ENCODE measurements around the gene PRICKLE2. TPM values are rescaled to one million over a fixed set of nuclear protein-coding genes. Genes with fewer than 3 reads are reported as not detected.

PRICKLE2 gene
- total RNA-seq, 1 donor from 2014 or later = 49.3 TPM

DNA sequence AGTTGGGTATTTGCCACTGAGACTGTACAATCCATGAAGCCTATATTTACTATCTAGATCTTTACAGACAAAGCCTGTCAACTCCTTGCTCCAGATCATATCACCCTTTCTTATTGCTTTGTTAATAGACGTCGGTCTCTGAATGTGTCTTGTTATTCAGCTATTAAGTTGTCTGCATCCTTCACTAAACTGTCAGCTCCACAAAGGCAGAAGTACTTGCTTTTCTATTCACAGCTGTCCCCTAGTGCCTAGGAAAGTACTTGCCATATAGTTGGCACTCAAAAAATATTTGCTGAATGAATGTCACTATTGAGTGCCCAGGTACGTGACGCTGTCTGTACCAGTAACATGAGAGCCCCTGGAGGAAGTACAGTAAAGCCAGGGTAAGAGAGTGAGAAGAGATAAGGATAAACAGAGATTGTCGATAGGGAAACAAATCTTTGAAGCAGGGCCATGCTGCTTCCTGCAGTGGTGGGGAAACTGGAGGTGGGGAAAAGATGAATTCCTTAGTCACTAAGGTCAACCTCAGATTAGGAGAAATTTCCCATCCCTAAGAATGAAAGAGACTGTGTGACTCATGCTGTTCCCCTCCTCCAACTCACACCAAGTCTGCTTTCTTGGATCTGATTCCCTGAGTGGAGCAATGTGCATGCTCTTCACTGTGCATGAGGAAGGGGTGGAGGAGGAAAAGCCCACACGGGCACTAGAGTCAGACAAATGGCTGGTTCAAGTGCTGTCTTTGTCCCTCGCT lies 36.3 kb downstream of the PRICKLE2 start:
- DNase-seq = peak; percentile 51

DNA sequence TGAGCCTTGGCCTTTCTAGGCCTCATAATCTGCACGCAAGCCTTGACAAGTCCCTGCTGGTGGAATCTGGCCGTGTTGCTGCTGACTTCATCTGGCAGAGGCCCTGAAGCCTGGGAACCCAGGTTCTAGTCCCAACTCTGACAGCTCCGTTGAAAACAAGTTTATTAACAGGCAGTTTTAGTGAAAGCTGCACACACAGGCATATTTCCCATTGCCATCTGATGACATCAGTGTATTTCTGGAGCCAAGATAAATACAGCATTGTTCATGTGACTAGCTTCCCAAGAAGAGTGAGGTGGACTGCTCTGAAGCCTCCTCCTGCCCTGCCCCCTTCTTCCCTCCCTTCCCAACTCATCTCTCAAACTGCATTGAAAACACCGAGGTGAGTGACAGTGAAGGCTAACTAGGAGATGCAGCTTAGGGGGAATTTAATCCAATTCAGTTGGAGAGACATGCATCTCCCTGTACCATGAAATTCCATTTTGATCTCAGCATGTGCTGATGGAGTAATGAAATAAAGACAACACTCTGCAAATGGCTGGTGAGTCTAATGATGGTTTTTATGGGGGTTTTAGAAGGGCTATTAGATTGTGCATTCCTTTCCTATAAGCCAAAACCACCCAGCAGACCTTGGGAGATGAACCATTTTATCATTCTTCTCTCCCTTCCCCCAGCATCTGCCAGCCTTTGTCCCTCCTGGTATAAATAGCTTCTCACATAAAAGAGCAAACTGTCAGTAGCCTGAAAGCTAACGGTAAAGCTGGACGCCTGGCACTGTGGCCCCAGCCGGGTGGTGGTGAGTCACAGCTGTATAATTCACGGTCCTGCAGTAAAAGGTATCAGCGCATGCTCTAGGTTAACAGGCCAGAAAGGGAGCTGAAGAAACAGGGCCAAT lies 38.0 kb downstream of the PRICKLE2 start:
- DNase-seq = peak; percentile 92

- no peak for DNase-seq
Observed at GRCh38 chr3:64186667-64187064, 38.6 kb downstream of the PRICKLE2 start.

GRCh38 chr3:64185436-64185835 lies 39.8 kb downstream of the PRICKLE2 start:
- no peak for DNase-seq

GRCh38 chr3:64184621-64185020 lies 40.6 kb downstream of the PRICKLE2 start:
- DNase-seq = no peak

- DNase-seq = no peak
Observed at GRCh38 chr3:64179860-64180259, 45.4 kb downstream of the PRICKLE2 start.

DNA sequence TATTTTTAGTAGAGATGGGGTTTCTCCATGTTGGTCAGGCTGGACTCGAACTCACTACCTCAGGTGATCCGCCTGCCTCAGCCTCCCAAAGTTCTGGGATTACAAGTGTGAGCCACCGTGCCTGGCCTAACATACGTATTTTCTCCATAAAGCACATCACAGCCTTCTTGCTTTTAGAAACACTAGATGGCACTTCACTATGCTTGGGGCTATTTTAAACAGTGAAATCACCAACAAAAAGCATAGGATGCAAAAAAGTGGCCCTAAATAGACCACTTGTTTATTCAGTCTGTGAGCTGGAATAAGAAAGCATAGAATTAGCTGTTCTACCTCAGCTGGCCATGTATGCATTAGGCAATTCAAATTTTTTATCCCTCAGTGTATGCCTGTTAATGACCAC lies 46.0 kb downstream of the PRICKLE2 start:
- no peak for DNase-seq

DNA sequence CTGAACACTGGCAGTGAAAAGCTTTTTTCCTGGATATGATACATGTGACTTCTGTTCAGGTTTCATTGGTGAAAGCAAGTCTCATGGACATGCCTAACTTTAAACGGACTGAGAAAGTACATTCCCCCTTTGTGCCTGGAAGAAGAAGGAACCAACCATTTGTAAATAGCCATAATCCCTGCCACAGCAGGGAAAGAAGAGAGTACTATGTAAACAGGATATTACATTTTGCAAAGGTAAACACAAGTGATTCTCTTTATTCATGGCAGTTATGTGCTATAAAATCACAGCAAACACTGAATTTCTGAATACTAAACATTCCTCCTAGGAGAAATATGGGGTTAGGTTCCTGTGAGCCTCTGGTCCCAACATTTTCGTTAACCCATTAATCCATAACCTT lies 46.8 kb downstream of the PRICKLE2 start:
- no peak for DNase-seq

DNA sequence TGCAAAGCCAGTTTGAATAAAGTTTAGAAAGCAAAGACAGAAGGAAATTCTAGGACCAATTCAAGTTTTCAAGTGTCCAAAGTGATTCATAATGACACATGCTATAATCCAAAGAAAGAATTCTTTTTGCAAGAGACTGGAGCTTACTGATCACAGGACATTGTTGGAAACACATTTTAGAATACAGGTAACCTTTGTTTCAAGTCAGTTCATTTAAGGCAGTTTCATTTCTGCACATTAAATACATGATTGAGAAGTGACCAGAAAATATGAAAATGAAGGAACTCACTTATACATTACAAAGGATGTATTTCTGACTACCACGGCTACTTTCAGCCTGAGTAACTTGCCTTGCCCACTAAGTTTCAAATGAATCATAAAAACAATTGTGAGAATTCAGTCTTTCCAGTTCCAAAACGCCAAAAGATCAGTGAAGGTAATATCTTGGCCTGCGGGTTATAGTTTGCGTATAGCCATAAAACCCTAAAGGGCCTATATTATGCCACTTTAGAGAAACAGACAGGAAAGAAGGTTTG lies 48.7 kb downstream of the PRICKLE2 start:
- DNase-seq = no peak

DNA sequence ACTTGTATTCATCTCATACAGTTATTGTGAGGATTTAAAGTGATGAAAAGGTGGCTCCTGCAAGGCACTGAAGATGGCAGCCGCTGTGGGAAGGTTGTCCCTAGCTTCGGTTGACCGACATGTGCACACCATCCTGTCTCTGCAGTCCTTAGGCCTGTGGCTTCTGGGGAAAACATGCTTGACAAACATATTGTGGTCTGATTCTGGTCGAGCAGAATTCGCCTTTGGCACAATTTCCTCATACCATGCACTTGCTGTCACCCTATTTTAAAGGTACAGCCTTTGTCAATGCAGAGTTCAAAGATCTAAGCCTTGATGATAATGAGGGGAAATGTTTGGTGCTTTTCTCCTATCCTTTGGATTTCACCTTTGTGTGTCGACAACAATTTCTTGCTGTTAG lies 50.9 kb downstream of the PRICKLE2 start:
- no peak for DNase-seq

GRCh38 chr3:64173563-64173962 lies 51.7 kb downstream of the PRICKLE2 start:
- no peak for DNase-seq

GRCh38 chr3:64170270-64170669 lies 55.0 kb downstream of the PRICKLE2 start:
- no peak for DNase-seq

DNA sequence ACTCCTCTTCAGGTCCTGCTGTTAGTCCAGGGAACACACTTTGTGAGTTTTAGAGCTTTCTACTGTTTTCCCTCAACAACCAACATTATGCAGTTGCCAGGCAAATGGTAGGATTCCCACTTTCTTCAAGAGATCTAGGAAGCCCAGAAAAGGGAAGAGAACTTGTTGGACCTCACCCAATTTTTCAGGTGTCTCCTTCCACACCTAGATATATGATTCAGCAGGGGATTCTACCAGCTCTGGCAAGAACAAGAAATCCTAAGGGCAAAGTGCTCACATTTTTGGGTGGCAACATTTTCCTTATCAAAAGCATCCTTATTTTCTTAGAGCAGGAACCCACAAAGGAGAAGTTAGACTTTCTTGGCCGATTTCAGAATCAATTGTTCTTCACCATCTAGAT lies 57.4 kb downstream of the PRICKLE2 start:
- no peak for DNase-seq

GRCh38 chr3:64167351-64167750 lies 57.9 kb downstream of the PRICKLE2 start:
- DNase-seq = peak; percentile 56

DNA sequence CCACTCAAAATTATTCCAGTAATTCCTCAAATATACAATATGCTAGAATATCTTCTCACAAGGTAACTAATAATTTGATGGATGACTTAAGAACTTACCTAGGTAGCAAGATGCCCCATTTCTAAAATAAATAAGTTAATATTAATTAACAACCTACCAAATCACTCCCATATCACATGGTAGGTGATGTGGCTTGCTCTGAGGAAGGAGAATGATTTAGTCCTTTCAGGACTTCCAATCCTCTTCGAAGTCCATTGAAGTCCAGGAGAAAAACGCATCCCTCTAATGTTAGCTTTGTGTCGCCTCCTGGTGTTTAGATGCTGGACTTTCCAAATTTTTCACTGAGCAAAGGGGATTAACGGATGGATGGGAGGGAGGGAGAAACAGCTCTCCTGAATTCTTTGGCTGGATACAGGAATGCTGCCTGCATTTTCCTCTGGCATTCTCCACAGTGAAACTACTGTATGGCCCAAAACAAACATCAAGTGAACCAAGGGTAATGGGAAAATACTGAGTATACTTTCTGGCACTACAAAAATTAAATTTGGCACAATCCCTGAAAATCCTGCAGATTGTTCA lies 58.6 kb downstream of the PRICKLE2 start:
- DNase-seq = peak; percentile 69

- DNase-seq = no peak
Observed at GRCh38 chr3:64164349-64164748, 60.9 kb downstream of the PRICKLE2 start.

DNA sequence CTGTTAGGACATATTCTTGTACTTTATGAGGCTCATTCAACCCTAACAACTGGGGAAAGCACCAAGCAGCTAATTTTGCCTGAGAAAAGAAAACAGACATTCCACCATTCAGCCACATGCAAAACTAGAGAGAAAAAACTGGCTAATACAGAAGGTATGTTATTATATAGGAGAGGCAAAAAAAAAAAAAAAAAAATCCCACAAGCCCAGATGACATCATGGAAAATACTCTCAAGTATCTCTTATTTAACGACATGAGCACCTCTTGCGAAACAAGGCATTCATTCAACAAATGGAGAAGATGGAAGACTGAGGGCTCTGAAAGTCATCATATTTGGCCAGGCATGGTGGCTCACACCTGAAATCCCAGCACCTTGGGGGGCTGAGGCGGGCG lies 61.5 kb downstream of the PRICKLE2 start:
- DNase-seq = peak; percentile 69

DNA sequence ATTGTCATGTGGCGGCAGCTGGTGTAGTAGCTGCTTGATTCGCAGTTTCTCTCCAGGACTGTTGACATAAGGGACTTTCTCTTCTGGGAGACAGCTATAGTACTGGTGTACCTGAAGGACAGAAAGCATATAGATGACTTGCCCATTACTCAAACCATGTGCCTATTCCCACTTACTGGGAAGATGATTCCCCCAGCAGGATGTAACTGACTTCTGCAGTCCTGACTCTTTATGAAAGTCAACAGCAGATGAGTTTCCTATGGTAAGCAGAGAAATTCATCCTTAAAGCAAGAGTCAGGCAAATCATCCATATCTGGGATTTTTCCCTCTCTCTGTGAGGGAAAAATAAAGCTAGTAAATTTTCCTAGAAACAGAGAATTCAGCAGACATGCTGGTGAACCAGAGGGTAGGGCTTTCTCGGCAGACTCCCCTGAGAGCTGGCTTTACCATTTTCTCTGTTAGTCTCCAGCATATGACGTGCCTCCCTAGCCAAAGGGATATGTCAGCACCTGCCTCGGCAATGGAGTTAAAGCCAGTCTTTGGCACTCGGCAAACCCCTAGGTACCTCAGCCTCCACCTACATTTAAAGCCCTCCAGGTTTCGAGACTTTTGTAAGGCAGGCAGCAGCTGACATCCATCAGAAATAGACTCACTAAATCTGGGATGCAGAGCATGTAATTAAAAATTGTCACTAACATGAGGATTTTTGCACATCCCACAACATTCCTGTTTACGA lies 62.1 kb downstream of the PRICKLE2 start:
- DNase-seq = peak; percentile 44

GRCh38 chr3:64161481-64161952 lies 63.7 kb downstream of the PRICKLE2 start:
- peak; percentile 67 for DNase-seq

DNA sequence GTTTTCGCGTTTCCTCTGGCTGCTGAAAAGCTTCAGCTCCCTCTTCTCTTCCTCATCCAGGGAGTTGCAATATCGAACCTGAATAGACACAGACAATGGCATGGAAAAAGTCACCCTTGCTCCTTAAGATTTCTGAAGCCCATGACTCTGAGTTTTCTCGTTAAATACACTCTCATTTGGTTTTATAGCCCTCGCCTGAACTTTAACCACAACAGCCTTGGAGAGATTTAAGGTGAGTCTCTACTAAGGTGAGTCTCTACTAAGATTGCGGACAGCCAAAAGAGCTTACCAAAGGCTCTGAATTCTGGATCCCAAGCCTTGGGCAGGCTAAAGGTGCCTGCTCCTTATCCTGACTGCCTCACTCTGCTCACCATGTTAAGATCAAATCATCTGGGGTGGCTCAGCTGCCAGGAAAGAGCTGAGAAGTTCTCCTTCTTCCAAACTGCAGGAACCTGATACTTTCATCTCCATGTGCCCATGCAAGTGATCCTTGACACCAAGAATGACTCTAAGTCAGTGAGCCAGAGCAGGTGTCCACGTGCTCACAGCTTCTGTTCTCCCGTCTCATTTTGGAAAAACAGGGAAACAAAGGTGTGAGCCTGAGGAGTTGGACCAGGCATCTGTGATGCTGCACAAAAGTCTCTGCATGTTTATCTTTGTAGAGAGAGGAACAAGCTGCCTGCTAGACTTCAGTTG lies 65.1 kb downstream of the PRICKLE2 start:
- DNase-seq = peak; percentile 33

- no peak for DNase-seq
Observed at GRCh38 chr3:64158334-64158733, 66.9 kb downstream of the PRICKLE2 start.

Data from tongue (tissue), 2 donors.